IPS-18a (cell line): ENCODE results near the gene BORCS5.

ENCODE experiments used
- H3K27ac ChIP-seq: one replicate; pipeline ENCODE4 v1.5.1; 2013; ENCODE audit warnings: low read length
- H3K27me3 ChIP-seq: one replicate; pipeline ENCODE4 v1.6.1; 2013; ENCODE audit warnings: mild to moderate bottlenecking, low read length; ENCODE audit not compliant: control insufficient read depth, insufficient read depth
- H3K36me3 ChIP-seq: one replicate; pipeline ENCODE4 v1.6.1; 2013; ENCODE audit warnings: low read depth, low read length; ENCODE audit not compliant: control insufficient read depth
- H3K4me1 ChIP-seq: one replicate; pipeline ENCODE4 v1.6.1; 2013; ENCODE audit warnings: low read depth, low read length; ENCODE audit not compliant: control insufficient read depth
- H3K4me3 ChIP-seq: one replicate; pipeline ENCODE4 v1.5.1; 2013; ENCODE audit warnings: low read length
- H3K9ac ChIP-seq: one replicate; pipeline ENCODE4 v1.6.1; 2013; ENCODE audit warnings: mild to moderate bottlenecking, low read length, moderate library complexity
- H3K9me3 ChIP-seq: one replicate; pipeline ENCODE4 v1.6.1; 2013; ENCODE audit warnings: low read depth, low read length; ENCODE audit not compliant: control insufficient read depth

Gene BORCS5

DNA sequence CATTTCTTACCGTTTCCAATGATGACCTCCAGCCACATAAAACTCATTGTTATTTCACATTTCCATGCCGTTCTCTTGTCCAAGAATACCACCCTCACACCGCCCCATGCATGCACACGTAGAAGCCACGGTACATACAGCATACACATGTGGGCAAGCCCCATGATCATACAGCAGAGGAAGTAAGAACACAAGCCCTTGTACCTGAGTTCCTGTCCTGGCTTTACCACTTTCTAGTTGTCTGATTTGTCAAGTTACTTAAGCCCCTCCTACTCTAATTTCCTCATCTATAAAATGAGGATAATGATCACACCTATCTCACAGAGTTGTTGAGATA, 145.9 kb downstream of the BORCS5 start:
- Histone ChIP-seq H3K27me3 (no peaks in the 10 kb centered on the region), H3K9me3 (no peaks in the 10 kb centered on the region), H3K36me3 (peaks cover 3% of the 10 kb centered on the region), H3K9ac (no peak overlapping the region), H3K4me3 (no peak overlapping the region), H3K27ac (no peak overlapping the region), H3K4me1 (peaks cover 31% of the 10 kb centered on the region)

DNA sequence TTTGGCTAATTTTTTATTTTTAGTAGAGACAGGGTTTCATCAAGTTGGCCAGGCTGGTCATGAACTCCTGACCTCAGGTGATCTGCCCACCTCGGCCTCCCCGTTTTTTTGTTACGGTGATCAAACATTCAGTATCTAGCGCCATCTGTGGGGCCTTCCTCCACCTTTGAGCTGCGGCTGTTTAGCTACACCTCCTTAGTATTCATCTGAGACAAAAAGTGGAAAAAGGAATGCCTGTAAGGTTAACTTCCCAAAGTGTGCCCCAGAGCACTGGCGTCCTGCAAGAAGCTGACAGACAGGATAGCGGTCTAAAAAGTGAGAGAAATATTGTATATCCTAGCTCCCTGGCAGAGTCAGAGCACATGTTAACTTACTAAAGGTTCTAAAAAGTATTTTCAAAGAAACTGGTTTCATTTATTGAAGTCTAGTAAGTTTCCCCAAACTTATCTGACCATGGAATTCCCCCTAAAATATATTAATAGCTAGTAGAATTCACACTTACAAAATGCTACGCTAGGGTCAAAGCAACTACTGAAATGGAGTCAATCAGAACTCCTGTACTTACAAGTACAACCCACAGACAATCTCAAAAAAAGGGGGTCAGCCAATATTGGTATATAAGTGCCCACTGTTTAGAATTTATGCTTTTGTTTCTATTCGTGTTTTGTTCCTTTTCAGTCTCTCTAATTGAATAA, 146.7 kb downstream of the BORCS5 start:
- H3K9ac ChIP-seq = no peak overlapping the region
- H3K4me3 ChIP-seq = no peak overlapping the region
- H3K27ac ChIP-seq = no peak overlapping the region

DNA sequence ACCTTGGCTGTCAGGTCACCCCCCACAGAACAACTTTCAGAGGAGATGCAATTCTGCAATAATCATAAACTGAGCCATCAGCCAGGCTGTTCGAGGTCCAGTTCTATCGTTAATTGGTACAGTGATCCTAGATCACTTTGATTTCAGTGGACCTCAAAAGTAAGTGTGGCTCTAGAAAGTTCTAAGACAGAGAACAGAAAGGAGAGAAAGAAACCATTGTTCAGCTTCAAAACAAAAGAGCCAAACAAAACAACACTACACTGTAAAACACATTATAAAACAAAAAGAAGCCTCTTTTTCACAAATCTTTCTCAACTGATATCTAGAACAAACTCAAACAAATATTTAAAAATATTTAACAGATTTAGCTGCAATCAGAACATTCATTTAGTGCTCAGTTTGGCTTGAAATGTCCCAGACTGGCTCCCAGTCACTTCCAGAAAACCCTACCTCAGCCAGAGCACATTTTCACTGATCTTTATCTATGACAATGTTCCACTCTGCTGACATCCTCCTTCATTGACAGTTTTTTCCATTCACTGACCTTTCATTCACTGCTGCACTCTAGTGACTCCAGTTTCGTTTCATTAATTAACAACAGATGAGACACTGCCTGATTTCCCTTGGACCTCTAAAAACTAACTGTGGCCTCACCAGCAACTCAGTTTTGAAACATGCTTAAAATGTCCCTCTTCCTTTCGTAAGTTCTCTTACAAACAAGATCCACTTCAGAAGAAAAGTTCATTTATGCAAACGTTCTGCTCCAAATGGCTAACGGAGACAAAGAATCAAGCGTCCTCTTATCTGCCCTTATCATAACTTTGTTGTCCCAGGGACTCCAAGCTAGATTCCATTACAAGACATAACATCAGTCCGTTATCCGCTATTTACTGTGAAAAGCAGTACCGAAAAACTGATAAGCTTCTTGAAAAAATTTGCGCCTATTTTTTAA, 148.9 kb downstream of the BORCS5 start:
- Histone ChIP-seq H3K27ac (peak overlapping the region; percentile 24), H3K27me3 (no peaks in the 10 kb centered on the region), H3K4me1 (peaks cover 41% of the 10 kb centered on the region), H3K9me3 (no peaks in the 10 kb centered on the region), H3K4me3 (no peak overlapping the region), H3K36me3 (no peaks in the 10 kb centered on the region), H3K9ac (no peak overlapping the region)

More for the DNA sequence above, 146.7 kb downstream of the BORCS5 start:
- Histone ChIP-seq H3K27me3 (no peaks in the 10 kb centered on the region), H3K4me1 (peaks cover 38% of the 10 kb centered on the region), H3K36me3 (peaks cover 3% of the 10 kb centered on the region), H3K9me3 (no peaks in the 10 kb centered on the region)

DNA sequence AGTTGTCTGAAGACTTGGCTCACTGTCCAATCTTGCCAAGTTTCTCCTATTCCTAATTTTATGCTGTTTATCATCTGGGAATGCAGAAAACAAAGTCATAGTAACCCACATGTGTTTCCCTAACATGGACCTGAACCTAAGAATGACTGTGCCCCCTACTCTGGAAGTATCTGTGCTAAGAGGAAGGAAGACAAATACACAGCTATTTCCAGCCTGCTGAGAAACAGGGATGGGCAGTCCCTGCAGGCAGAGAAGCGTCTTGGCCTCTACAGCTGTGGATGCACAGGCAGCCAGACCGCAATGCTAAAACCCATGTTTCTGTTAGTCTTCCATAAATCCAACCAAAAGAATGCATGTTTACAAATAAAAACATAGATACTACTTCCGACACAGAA, 149.6 kb downstream of the BORCS5 start:
- H3K9me3 ChIP-seq = no peaks in the 10 kb centered on the region
- no peaks in the 10 kb centered on the region for H3K27me3 ChIP-seq
- H3K4me3 ChIP-seq = no peak overlapping the region
- H3K9ac ChIP-seq = no peak overlapping the region
- H3K36me3 ChIP-seq = no peaks in the 10 kb centered on the region
- H3K27ac ChIP-seq = no peak overlapping the region
- peaks cover 40% of the 10 kb centered on the region for H3K4me1 ChIP-seq

DNA sequence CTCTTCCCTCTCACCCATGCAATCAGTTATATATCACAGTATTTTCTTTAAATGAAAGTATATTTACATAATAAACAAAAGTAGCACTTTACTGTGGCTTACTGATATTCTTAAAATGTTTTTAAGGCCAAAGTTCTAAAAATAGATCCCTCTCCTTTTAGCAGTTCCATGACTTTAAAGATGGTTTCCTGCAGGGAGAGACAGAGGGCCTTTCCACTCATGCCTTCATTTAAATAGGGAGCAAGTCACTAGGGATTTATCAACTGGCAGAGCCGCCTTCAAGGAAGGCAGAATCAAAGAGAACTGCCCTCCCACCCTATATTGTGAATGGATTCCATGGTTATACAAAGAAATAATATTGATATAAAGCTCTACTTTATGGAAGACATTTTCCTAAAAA, 150.2 kb downstream of the BORCS5 start:
- H3K9me3 ChIP-seq = no peaks in the 10 kb centered on the region
- H3K27ac ChIP-seq = no peak overlapping the region
- H3K36me3 ChIP-seq = peaks cover under 1% of the 10 kb centered on the region
- H3K9ac ChIP-seq = no peak overlapping the region
- H3K4me3 ChIP-seq = no peak overlapping the region
- peaks cover 40% of the 10 kb centered on the region for H3K4me1 ChIP-seq
- H3K27me3 ChIP-seq = no peaks in the 10 kb centered on the region

DNA sequence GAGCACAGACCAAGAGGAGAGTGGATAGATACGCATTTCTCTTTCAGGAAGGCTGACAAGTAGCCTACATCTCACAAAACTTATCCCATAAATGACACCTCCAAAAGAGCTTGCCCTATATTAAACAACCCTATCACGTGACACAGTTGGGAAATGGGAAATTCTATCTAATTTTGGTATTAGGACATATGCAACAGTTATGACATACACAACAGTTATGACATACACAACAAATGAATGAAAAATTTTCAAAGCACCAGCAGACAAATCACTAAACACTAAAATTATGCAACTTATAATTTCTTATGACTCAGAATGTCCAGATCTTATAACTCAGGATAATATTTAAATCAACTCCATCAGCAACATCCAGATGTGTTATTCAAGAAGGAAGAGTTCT, 151.7 kb downstream of the BORCS5 start:
- H3K4me3 ChIP-seq = no peak overlapping the region
- H3K27me3 ChIP-seq = no peaks in the 10 kb centered on the region
- peaks cover 40% of the 10 kb centered on the region for H3K4me1 ChIP-seq
- H3K9me3 ChIP-seq = no peaks in the 10 kb centered on the region
- no peak overlapping the region for H3K27ac ChIP-seq
- no peak overlapping the region for H3K9ac ChIP-seq
- peaks cover 7% of the 10 kb centered on the region for H3K36me3 ChIP-seq

DNA sequence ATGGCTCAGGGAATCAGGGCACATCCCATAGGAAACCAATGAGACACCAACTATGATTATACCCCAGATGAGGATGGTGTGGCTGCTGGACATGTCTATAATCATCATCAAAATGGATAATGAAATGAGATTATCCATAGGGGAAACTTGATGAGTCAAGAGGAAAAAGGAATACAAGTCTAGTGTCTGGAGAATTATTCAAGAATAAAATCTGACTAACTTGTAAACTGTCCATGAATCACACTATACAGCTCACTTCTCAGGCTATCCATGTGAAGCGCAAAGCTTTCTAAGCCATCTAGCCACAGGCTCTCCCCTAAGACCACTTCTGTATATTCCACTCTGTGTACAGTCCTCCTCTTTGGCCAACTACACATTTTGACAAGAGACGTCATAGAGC, 153.3 kb downstream of the BORCS5 start:
- H3K27me3 ChIP-seq = no peaks in the 10 kb centered on the region
- H3K4me1 ChIP-seq = peaks cover 39% of the 10 kb centered on the region
- no peaks in the 10 kb centered on the region for H3K9me3 ChIP-seq
- H3K9ac ChIP-seq = no peak overlapping the region
- no peak overlapping the region for H3K4me3 ChIP-seq
- no peak overlapping the region for H3K27ac ChIP-seq
- H3K36me3 ChIP-seq = peaks cover 7% of the 10 kb centered on the region

DNA sequence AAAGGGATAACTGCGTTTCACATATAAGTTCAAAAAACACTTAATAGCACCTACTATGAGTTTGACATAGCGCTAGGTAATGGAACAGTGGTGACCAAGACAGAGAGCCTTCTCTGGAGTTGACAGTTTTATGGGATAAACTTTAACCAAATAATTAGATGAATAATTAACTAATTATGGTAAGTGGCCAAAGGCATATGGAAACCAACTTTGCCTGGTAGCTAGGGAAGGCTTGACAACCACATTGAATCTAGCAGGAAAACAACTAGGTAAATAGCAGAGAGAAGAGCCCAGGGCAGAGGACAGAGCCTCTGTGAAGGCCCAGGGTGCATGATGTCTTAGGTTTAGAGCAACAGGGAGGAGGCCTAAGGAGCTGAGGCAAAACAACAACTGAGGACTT, 153.7 kb downstream of the BORCS5 start:
- H3K27ac ChIP-seq = no peak overlapping the region
- H3K9ac ChIP-seq = no peak overlapping the region
- H3K4me1 ChIP-seq = peaks cover 35% of the 10 kb centered on the region
- H3K27me3 ChIP-seq = no peaks in the 10 kb centered on the region
- peaks cover 7% of the 10 kb centered on the region for H3K36me3 ChIP-seq
- H3K9me3 ChIP-seq = no peaks in the 10 kb centered on the region
- H3K4me3 ChIP-seq = no peak overlapping the region

DNA sequence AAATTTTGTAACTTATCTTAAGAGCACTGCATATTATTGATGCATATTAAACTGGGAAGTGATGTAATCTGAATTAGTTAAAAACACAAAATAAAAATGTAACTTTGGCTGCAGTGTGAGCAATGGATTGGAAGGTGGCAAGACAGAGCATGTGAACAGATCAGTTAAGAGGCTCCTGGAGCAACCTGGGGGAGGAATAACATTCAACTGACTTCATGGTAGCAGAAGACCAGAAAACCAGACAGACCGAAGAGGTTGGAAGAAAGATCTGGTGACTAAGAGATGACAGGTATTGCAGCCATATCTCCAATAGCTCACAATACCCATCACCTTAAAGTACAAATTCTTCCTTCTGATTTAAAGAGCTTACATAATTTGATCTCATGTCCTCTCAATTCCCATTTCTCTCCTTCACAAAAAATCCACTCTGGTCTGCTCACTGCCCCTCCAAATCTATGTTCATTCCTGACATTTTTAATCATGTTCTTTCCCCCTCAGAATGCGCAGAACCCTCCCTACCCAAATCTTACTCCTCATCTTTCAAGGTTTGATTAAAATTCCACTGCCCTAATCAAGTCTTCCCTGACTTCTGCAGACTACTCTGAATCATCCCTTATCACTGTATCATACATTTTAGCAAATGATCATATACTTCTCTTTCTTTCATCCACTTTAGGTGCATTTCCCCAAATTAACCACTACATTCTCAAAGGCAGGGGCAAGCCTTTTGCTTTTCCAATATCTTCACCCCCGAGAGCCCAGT, 154.3 kb downstream of the BORCS5 start:
- Histone ChIP-seq H3K27me3 (no peaks in the 10 kb centered on the region), H3K4me1 (peaks cover 29% of the 10 kb centered on the region), H3K36me3 (peaks cover 9% of the 10 kb centered on the region), H3K9me3 (no peaks in the 10 kb centered on the region), H3K9ac (no peak overlapping the region), H3K4me3 (no peak overlapping the region), H3K27ac (no peak overlapping the region)

DNA sequence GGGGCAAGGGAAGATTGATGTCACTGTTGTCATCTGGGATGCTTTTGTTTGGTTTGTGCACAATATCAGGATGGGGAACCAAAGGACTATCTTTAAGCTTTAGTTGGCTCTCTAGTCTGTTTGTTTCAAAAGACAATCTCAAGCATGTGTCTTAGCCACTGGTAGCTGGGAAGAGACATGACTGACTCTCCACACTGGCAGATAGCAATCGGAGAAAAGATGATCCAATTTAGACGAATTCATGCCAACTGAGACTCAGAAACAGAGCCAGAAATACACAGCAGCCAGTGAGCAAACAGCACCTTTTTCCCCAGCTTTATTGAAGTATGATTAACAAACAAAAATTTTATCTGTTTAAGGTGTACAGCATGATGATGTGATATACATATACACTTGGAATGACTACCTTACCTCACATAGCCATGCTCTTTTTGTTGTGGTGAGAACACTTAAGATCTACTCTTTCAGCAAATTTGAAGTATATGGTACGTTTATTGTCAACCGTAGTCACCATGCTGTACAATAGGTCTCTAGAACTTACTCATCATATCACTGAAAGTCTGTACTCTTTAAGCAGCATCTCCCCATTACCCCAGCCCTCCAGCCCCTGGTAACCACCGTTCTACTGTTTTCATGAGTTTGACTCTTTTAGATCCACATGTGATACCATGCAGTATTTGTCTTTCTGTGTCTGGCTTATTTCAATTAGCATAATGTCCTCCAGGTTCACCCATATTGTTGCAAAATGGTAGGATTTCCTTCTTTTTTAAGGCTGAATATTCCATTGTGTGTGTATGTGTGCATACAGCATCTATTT, 155.2 kb downstream of the BORCS5 start:
- H3K27me3 ChIP-seq = no peaks in the 10 kb centered on the region
- peaks cover 18% of the 10 kb centered on the region for H3K36me3 ChIP-seq
- peaks cover 20% of the 10 kb centered on the region for H3K4me1 ChIP-seq
- H3K9me3 ChIP-seq = no peaks in the 10 kb centered on the region
- H3K9ac ChIP-seq = no peak overlapping the region
- H3K27ac ChIP-seq = no peak overlapping the region
- no peak overlapping the region for H3K4me3 ChIP-seq
